ENCODE measurements around the gene SLC17A5.

DNA sequence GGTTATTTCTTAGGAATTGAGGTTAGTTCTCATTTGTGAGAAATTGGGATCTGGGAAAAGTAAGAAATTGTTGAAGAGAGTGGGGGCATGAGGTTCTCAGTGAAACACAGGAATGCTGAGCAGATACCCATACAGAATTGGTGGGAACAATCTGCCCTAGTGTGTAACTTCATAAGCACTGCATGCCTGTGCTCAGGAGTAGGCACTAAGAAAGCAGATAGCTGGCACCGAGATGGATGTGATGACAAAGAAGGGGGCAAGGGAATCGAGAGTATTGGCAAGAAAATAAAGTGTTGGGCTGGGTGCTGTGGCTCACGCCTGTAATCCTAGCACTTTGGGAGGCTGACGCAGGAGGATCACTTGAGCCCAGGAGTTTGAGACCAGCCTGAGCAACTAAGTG lies 4.0 kb downstream of the SLC17A5 start:
- TF ChIP-seq, protein P1, sequence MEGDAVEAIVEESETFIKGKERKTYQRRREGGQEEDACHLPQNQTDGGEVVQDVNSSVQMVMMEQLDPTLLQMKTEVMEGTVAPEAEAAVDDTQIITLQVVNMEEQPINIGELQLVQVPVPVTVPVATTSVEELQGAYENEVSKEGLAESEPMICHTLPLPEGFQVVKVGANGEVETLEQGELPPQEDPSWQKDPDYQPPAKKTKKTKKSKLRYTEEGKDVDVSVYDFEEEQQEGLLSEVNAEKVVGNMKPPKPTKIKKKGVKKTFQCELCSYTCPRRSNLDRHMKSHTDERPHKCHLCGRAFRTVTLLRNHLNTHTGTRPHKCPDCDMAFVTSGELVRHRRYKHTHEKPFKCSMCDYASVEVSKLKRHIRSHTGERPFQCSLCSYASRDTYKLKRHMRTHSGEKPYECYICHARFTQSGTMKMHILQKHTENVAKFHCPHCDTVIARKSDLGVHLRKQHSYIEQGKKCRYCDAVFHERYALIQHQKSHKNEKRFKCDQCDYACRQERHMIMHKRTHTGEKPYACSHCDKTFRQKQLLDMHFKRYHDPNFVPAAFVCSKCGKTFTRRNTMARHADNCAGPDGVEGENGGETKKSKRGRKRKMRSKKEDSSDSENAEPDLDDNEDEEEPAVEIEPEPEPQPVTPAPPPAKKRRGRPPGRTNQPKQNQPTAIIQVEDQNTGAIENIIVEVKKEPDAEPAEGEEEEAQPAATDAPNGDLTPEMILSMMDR (IDR thresholded peaks at IDR 0.05) = no peak
- no peak for TF ChIP-seq EP300 (IDR thresholded peaks at IDR 0.05)
- TF ChIP-seq POLR2A (IDR thresholded peaks at IDR 0.05) = no peak
